ENCODE data around the gene HDGFL3.

- TF ChIP-seq CTCF (IDR thresholded peaks at IDR 0.05) (no peak), EP300 (IDR thresholded peaks at IDR 0.05) (no peak)
Observed at GRCh38 chr15:83112233-83112955, 95.2 kb downstream of the HDGFL3 start.
